Measurements from ENCODE around the gene CALHM5. TPM values are rescaled to one million over a fixed set of nuclear protein-coding genes. Genes with fewer than 3 reads are reported as not detected.

The CALHM5 gene
- polyA plus RNA-seq, 10 donors: 2.6 to 3.7 (median 3.1) TPM

Other genes starting within 250 kb of the CALHM5 start
- gene TSPYL1, start 231.7 kb upstream of the CALHM5 start, polyA plus RNA-seq (ENCODE audit: insufficient read length in 10 of 10): 10 to 100 TPM; 40.6 to 66.9 (median 52.0) TPM
- gene DSE, start 140.7 kb upstream of the CALHM5 start, polyA plus RNA-seq (ENCODE audit: insufficient read length in 10 of 10): 10 to 100 TPM; 30.3 to 39.2 (median 33.1) TPM
- 1 to 10 TPM; 2.1 to 4.7 (median 4.0) TPM for gene CALHM6, start 50.3 kb upstream of the CALHM5 start, polyA plus RNA-seq (ENCODE audit: insufficient read length in 10 of 10)
- under 1 TPM in 5 of 10 donors, not detected in 5; 0.05 to 0.24 (median 0.11) TPM for gene TRAPPC3L, start 34.0 kb downstream of the CALHM5 start, polyA plus RNA-seq (ENCODE audit: insufficient read length in 10 of 10)
- gene CALHM4, start 42.1 kb downstream of the CALHM5 start, polyA plus RNA-seq (ENCODE audit: insufficient read length in 10 of 10): under 1 TPM in 1 of 10 donors, not detected in 9; 0.16 TPM
- 10 to 100 TPM; 44.3 to 69.6 (median 57.9) TPM for gene RWDD1, start 59.9 kb downstream of the CALHM5 start, polyA plus RNA-seq (ENCODE audit: insufficient read length in 10 of 10)
- under 1 TPM; 0.29 to 0.91 (median 0.55) TPM for gene RSPH4A, start 104.8 kb downstream of the CALHM5 start, polyA plus RNA-seq (ENCODE audit: insufficient read length in 10 of 10)
- 10 to 100 TPM in 4 of 10 donors, 1 to 10 TPM in 6; 6.6 to 11.4 (median 9.5) TPM for gene ZUP1, start 157.1 kb downstream of the CALHM5 start, polyA plus RNA-seq (ENCODE audit: insufficient read length in 10 of 10)
- gene KPNA5, start 169.6 kb downstream of the CALHM5 start, polyA plus RNA-seq (ENCODE audit: insufficient read length in 10 of 10): 10 to 100 TPM in 8 of 10 donors, 1 to 10 TPM in 2; 8.3 to 15.2 (median 12.1) TPM